C4-2B (cell line): ENCODE measurements around the gene LRP6.

Experiments used
- H3K27ac ChIP-seq: fragments of 450-650 bp; 2 replicates; pipeline ENCODE4 v1.5.1; 2017
- CTCF ChIP-seq: fragments of 450-650 bp; conservative IDR thresholded peaks from 2 replicates; pipeline ENCODE4 v1.5.1; 2017; ENCODE audit warnings: mild to moderate bottlenecking
- ZFX ChIP-seq: fragments of 450-650 bp; IDR thresholded peaks from 2 replicates; pipeline ENCODE4 v1.6.1; 2017

LRP6 gene

GRCh38 chr12:12107678-12108077 lies 159.2 kb downstream of the LRP6 start:
- TF ChIP-seq CTCF (no peak), ZFX (no peak)
- H3K27ac ChIP-seq: no peak overlapping the region

- H3K27ac ChIP-seq: no peak overlapping the region
- TF ChIP-seq ZFX (no peak), CTCF (no peak)
These were observed 167.7 kb downstream of the LRP6 start for GRCh38 chr12:12099102-12099501.

- H3K27ac ChIP-seq: no peak overlapping the region
- TF ChIP-seq ZFX: no peak
- no peak for TF ChIP-seq CTCF
These were observed 168.2 kb downstream of the LRP6 start for GRCh38 chr12:12098691-12099015.

- H3K27ac ChIP-seq: no peak overlapping the region
- no peak for TF ChIP-seq CTCF
- TF ChIP-seq ZFX: no peak
These were observed 168.8 kb downstream of the LRP6 start for GRCh38 chr12:12097891-12098690.

DNA sequence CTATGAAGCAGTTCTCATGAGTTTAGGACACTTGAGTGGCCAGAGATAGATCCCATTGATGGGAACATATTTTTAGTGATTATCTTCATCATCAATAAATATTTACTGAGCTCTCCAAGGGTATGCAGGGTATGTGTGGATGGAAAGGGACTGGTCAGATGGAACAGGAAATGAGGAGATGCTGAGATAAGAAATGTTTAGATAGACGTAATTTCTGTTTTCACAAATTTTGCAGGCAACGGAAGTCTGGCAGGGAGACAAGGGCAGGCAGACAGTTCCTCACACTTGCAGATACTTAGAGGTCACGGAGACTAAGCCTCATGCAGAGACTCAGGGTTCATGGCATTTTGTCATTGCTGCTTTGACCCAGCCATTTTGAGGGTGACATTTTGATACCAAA lies 171.8 kb downstream of the LRP6 start:
- TF ChIP-seq ZFX (no peak), CTCF (no peak)
- H3K27ac ChIP-seq: peak overlapping the region; percentile 57; the same call in 1 of the 2 replicates

- TF ChIP-seq ZFX: no peak
- TF ChIP-seq CTCF: no peak
- H3K27ac ChIP-seq: peak overlapping the region; percentile 46
These were observed 172.4 kb downstream of the LRP6 start for GRCh38 chr12:12094481-12094880.

DNA sequence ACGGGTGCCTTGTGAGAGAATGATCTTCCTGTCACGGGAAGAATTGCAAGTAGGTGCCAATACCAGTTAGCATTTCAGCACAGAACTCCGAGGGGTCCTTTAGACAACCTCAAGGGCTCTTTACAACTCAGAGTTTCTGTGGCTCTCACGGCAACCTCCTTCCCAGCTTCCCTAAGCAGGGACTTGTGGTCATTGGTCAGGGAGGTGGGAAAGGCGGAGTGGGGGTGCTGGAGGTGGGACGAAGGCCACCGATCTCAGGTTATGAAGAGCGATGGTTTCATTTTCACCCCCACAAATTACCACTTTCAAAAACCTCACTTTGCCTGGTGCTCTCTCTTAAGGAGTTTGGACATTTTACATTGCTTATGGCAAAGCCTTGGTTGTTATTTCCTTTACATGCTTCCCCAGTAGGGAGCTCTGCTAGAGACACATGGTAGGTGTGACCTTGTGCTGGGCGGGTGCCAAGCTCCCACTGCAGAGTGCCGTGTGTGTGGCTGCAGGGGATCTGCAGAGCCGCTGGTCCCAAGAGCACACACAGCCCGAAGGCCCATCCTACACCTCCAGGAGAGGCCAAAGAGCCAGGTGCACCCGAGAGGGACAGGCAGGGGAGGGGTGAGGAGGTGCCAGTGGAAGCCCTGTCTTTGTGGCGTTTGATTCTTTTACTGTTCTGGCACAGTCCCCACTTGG lies 174.7 kb downstream of the LRP6 start:
- TF ChIP-seq CTCF (no peak), ZFX (no peak)
- H3K27ac ChIP-seq: peak overlapping the region; percentile 11
